ENCODE measurements around the gene KATNA1.
"Not testable (repeated sequence)": the region's sequence is repeated elsewhere in the genome, so short reads cannot be mapped to it uniquely, and the experiment has no call there.

DNA sequence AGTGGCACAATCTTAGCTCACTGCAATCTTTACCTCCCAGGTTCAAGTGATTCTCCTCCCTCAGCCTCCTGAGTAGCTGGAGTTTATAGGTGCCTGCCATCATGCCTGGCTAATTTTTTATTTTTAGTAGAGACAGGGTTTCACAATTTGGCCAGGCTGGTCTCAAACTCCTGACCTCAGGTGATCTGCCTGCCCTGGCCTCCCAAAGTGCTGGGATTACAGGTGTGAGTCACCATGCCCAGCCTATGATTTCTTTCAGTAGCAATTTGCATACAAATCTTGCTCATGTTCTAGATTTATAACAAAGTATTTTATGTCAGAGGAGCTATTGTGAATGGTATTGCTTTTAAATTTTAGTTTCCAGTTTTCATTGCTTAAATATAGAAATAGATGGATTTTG lies 23.8 kb upstream of the KATNA1 start:
- not testable (repeated sequence) for TF ChIP-seq POLR2A (IDR thresholded peaks at IDR 0.05)
- TF ChIP-seq, protein P1, sequence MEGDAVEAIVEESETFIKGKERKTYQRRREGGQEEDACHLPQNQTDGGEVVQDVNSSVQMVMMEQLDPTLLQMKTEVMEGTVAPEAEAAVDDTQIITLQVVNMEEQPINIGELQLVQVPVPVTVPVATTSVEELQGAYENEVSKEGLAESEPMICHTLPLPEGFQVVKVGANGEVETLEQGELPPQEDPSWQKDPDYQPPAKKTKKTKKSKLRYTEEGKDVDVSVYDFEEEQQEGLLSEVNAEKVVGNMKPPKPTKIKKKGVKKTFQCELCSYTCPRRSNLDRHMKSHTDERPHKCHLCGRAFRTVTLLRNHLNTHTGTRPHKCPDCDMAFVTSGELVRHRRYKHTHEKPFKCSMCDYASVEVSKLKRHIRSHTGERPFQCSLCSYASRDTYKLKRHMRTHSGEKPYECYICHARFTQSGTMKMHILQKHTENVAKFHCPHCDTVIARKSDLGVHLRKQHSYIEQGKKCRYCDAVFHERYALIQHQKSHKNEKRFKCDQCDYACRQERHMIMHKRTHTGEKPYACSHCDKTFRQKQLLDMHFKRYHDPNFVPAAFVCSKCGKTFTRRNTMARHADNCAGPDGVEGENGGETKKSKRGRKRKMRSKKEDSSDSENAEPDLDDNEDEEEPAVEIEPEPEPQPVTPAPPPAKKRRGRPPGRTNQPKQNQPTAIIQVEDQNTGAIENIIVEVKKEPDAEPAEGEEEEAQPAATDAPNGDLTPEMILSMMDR (IDR thresholded peaks at IDR 0.05): not testable (repeated sequence)

Data from esophagus squamous epithelium (tissue), 4 donors.